GM20000 (cell line): ENCODE measurements around the gene HSPB7.

Experiments
- DNase-seq: peaks from one replicate; pipeline ENCODE4 v3.0.0; 2012; ENCODE audit warnings: low spot score
- CTCF ChIP-seq: IDR thresholded peaks from 2 replicates; pipeline ENCODE4 v1.5.1; 2012; ENCODE audit warnings: mild to moderate bottlenecking, control low read depth; ENCODE audit errors: extremely low read depth, missing control alignments

Gene HSPB7

DNA sequence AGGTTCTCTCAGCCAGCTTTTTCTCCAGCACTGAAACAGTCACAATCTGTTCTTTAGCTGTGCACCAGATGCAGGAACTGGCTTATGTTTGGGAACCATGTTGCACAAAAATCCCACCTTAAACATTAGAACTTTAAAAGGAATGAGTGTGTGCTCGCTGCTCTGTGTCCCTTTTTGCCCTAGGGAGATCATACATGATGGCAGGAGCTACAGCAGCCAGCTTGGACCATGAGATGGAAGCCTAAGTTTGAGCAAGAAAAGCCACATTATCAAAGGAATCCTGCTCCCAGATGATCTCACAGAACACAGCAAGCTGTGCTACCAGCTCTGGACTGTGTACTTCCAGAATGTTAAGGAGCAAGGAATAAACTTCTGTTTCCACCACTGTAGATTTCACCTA lies 45.4 kb downstream of the HSPB7 start:
- no peak for TF ChIP-seq CTCF
- DNase-seq: no peak

DNA sequence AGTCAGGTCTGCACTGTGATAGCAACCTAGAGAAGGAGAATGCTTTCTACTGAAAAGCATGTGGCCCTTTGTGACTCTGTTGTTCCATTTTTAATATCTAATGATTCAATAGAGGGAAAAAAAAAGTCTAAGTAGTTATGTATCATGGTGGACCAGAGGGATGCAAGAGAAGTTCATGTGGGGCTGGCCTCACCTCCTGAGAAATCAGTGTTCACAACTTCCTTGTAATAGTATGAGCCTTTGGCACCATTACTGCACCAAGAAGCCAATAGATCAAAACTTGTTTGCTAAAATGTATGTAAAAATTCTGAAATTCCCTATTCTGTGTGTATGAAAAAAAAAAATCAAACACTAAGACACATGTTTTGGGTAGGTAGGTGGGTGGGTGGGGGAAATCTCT lies 46.9 kb downstream of the HSPB7 start:
- no peak for TF ChIP-seq CTCF
- no peak for DNase-seq

- TF ChIP-seq CTCF: no peak
- DNase-seq: no peak
These were observed 48.4 kb downstream of the HSPB7 start for GRCh38 chr1:15969321-15969880.

- DNase-seq: no peak
- TF ChIP-seq CTCF: no peak
These were observed 49.7 kb downstream of the HSPB7 start for GRCh38 chr1:15968172-15968571.

DNA sequence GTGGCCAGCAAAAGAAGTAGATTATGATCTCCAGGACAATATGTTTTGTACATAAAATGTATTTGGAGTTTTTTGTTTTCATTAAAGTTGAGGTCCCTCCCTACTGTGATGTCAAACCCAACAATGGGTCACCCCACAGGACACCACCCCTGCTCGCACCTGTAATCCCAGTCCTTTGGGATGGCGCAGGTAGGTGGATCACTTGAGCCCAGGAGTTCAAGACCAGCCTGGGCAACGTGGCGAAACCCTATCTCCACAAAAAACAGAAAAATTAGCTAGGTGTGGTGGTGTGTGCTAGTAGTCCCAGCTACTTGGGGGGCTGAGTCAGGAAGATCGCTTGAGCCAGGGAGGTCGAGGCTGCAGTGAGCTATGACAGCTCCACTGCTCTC lies 50.9 kb downstream of the HSPB7 start:
- no peak for DNase-seq

GRCh38 chr1:15966081-15966955 lies 51.5 kb downstream of the HSPB7 start:
- no peak for TF ChIP-seq CTCF
- peak; percentile 88 for DNase-seq

More for the DNA sequence above, 50.9 kb downstream of the HSPB7 start:
- TF ChIP-seq CTCF: no peak

DNA sequence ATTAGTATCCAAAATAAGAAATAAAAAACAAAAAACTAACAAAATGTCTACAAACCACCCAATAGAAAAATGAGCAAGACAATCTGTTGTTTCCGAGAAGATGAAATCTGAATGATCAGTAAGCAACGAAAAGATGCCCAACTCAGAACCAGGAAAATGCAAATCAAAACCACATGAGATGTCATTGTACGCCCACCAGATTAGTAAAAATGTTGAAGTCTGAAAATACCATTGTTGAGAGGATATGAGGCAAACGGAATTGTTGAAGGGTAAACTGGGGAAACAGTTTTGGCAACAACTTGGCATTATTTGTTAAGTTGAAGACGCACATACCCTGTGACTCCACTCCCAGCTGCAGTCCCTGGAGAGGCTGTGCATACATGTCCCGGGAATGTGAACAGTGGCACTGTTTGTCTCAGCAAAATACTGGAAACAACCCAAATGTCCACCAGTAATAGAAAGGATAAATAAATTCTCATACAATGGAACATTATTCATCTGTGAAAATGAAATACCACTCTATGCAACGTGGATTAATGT lies 52.5 kb downstream of the HSPB7 start:
- no peak for TF ChIP-seq CTCF
- peak; percentile 46 for DNase-seq
